GM15510 (cell line): ENCODE measurements around the gene DDX31.

Experiments
- POLR2A ChIP-seq: IDR thresholded peaks from 3 replicates; pipeline ENCODE4 v1.6.1; 2011; ENCODE audit warnings: borderline replicate concordance; ENCODE audit not compliant: insufficient read length; ENCODE audit errors: extremely low read depth

The DDX31 gene

GRCh38 chr9:132592451-132592850 lies 77.3 kb downstream of the DDX31 start:
- TF ChIP-seq POLR2A = no peak

- no peak for TF ChIP-seq POLR2A
Measured at GRCh38 chr9:132591751-132592314, 78.0 kb downstream of the DDX31 start.

- TF ChIP-seq POLR2A = no peak
Measured at GRCh38 chr9:132591244-132591643, 78.5 kb downstream of the DDX31 start.

- TF ChIP-seq POLR2A = no peak
Measured at GRCh38 chr9:132590318-132591182, 79.2 kb downstream of the DDX31 start.

- no peak for TF ChIP-seq POLR2A
Measured at GRCh38 chr9:132590037-132590317, 79.8 kb downstream of the DDX31 start.

GRCh38 chr9:132589148-132590036 lies 80.4 kb downstream of the DDX31 start:
- no peak for TF ChIP-seq POLR2A

GRCh38 chr9:132588501-132589147 lies 81.2 kb downstream of the DDX31 start:
- no peak for TF ChIP-seq POLR2A

GRCh38 chr9:132588098-132588497 lies 81.7 kb downstream of the DDX31 start:
- no peak for TF ChIP-seq POLR2A

GRCh38 chr9:132587592-132587955 lies 82.2 kb downstream of the DDX31 start:
- no peak for TF ChIP-seq POLR2A

- no peak for TF ChIP-seq POLR2A
Measured at GRCh38 chr9:132586830-132587591, 82.8 kb downstream of the DDX31 start.

GRCh38 chr9:132585954-132586829 lies 83.6 kb downstream of the DDX31 start:
- no peak for TF ChIP-seq POLR2A

- TF ChIP-seq POLR2A = no peak
Measured at GRCh38 chr9:132584601-132585560, 84.9 kb downstream of the DDX31 start.

- TF ChIP-seq POLR2A = no peak
Measured at GRCh38 chr9:132583584-132584304, 86.0 kb downstream of the DDX31 start.
